ENCODE results near the gene SIAH2. TPM values are rescaled to one million over a fixed set of nuclear protein-coding genes. Genes with fewer than 3 reads are reported as not detected.

SIAH2 gene
- total RNA-seq, 2 donors from 2014 or later, result 17.1 to 30.3 TPM

DNA sequence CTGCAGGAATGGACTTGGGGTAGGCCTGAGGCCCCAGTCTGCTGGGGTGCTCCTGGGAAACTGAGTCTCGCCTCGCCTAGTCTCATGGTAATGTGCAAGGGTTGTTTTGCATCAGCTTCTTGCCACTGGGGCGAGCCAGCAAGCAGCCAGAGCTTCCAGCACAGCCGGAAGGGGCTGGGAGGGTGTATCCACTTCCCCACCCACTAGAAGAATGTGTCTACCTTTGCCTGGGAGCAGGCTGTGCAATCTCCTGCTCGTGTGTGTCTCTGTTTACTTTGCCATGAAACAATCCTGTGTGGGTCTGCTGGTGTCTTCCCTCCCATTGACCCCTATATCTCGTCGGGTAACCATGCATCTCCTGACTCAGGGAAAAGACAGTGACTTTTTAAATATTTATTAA lies 37.4 kb downstream of the SIAH2 start:
- TF ChIP-seq CTCF (IDR thresholded peaks at IDR 0.05), result no peak
- no peak for TF ChIP-seq POLR2A (IDR thresholded peaks at IDR 0.05)
- no peaks in the 10 kb centered on the region for H3K4me1 ChIP-seq
- DNase-seq, result no peak
- ATAC-seq, result no peak
- no peak overlapping the region for H3K4me3 ChIP-seq
- no peaks in the 10 kb centered on the region for H3K27me3 ChIP-seq
- H3K9me3 ChIP-seq, result no peaks in the 10 kb centered on the region
- no peak overlapping the region for H3K27ac ChIP-seq
- 74 to 84% methylated on average over 3 to 7 of the region's 7 CpGs for WGBS, 2 donors
- intact Hi-C loops (cut with DNase I), result no loop called here
- H3K36me3 ChIP-seq (replicated peaks in 1 of 2; ENCODE audit: insufficient read depth in 1 of 2, low read depth in 2 of 2), result no peaks in the 10 kb centered on the region

GRCh38 chr3:150723946-150724345 lies 39.0 kb downstream of the SIAH2 start:
- no peaks in the 10 kb centered on the region for H3K27me3 ChIP-seq
- H3K4me1 ChIP-seq, result no peaks in the 10 kb centered on the region
- H3K9me3 ChIP-seq, result no peaks in the 10 kb centered on the region
- ATAC-seq, result no peak
- 67 to 71% methylated on average over 6 of the region's 6 CpGs for WGBS, 2 donors
- no peak for DNase-seq
- intact Hi-C loops (cut with DNase I), result loop anchor here (5.0 kb wide), 1 partner anchor 143 kb away; no protein-coding TSS in a partner anchor
- no peak for TF ChIP-seq POLR2A (IDR thresholded peaks at IDR 0.05)
- no peak for TF ChIP-seq CTCF (IDR thresholded peaks at IDR 0.05)
- H3K27ac ChIP-seq, result no peak overlapping the region
- H3K36me3 ChIP-seq (replicated peaks in 1 of 2; ENCODE audit: insufficient read depth in 1 of 2, low read depth in 2 of 2), result no peaks in the 10 kb centered on the region
- no peak overlapping the region for H3K4me3 ChIP-seq

- Histone ChIP-seq H3K9me3 (no peaks in the 10 kb centered on the region), H3K4me1 (no peaks in the 10 kb centered on the region), H3K27me3 (no peaks in the 10 kb centered on the region), H3K27ac (no peak overlapping the region), H3K4me3 (no peak overlapping the region), H3K36me3 (replicated peaks in 1 of 2; ENCODE audit: insufficient read depth in 1 of 2, low read depth in 2 of 2) (no peaks in the 10 kb centered on the region)
- ATAC-seq (no peak), DNase-seq (no peak)
- intact Hi-C loops (cut with DNase I), result loop anchor here (5.0 kb wide), 1 partner anchor 145 kb away; no protein-coding TSS in a partner anchor
- no peak for TF ChIP-seq CTCF (IDR thresholded peaks at IDR 0.05)
- TF ChIP-seq POLR2A (IDR thresholded peaks at IDR 0.05), result no peak
- 88 to 89% methylated on average over 3 of the region's 3 CpGs for WGBS, 2 donors
These were observed 40.7 kb downstream of the SIAH2 start for GRCh38 chr3:150722267-150722666.

DNA sequence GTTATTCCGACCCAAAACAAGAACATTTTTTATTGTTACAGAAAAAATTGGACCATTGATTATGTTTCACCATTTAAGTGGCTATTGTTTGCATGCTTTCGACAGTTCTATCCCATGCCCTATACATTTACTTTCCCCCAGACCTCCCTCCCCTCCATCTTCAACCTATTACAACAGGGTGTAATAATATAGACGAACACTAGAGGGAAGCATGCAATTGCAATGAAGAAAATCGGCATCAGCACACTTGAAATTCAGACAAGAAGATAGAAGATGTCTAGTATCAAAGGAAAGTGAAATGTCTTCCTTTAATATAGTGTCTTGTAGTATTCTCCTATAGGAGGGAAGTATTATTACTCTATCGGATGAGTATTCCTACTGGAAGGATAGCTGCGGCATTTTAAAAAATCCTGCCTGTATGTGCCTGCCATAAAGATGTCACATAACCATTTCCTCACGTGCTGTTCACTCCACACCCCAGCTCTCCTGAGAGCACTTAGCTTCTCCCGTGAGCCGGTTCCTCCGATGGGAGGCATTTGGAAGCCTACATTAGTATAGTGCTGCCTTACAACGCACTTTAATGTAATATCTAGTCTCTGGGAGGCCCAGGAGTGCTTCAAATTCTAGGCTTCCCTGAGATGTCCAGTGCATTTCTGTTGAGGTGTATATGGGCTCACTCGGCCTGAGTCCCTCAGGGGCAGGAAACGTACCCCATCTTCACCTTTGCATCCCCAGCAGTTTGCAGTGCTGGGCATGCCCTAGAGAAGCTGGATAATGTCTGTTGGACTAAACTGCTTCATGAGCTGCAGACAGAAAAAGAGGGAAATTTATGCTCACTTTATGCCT lies 41.5 kb downstream of the SIAH2 start:
- H3K9me3 ChIP-seq, result no peaks in the 10 kb centered on the region
- 7 to 14% methylated on average over 13 of the region's 13 CpGs for WGBS, 2 donors
- no peak overlapping the region for H3K4me3 ChIP-seq
- intact Hi-C loops (cut with DNase I), result loop anchor here (5.0 kb wide), 1 partner anchor 146 kb away; no protein-coding TSS in a partner anchor
- no peak for DNase-seq
- no peak overlapping the region for H3K27ac ChIP-seq
- no peak for TF ChIP-seq POLR2A (IDR thresholded peaks at IDR 0.05)
- TF ChIP-seq CTCF (IDR thresholded peaks at IDR 0.05), result peak; percentile 37 to 92 (median 86)
- H3K36me3 ChIP-seq (replicated peaks in 1 of 2; ENCODE audit: insufficient read depth in 1 of 2, low read depth in 2 of 2), result no peaks in the 10 kb centered on the region
- ATAC-seq, result peak; percentile 71
- H3K27me3 ChIP-seq, result no peaks in the 10 kb centered on the region
- H3K4me1 ChIP-seq, result no peaks in the 10 kb centered on the region
